Liver (tissue), 9 donors: ENCODE measurements around the gene CLDN24. TPM values are rescaled to one million over a fixed set of nuclear protein-coding genes. Genes with fewer than 3 reads are reported as not detected.

Source experiments
- DNase-seq: peaks from one replicate; pipeline ENCODE4 v3.0.0-alpha.2; 2017; ENCODE audit warnings: low spot score
- H3K27ac ChIP-seq, 2 donors: one replicate each; pipeline ENCODE4 v1.7.0; 2013; ENCODE audit warnings: inconsistent platforms in 2 of 2, low read length in 2 of 2, control low read depth in 1 of 2, low read depth in 1 of 2, mild to moderate bottlenecking in 1 of 2
- H3K27me3 ChIP-seq, 4 donors: one replicate each; pipeline versions ENCODE4 v1.6.1 to v1.7.0; 2013; ENCODE audit warnings: low read length in 3 of 4, inconsistent platforms in 1 of 4, mild to moderate bottlenecking in 1 of 4, moderate library complexity in 1 of 4; ENCODE audit not compliant: control insufficient read depth in 4 of 4, insufficient read depth in 4 of 4
- H3K36me3 ChIP-seq, 4 donors: one replicate each; pipeline versions ENCODE4 v1.6.1 to v1.7.0; 2013; ENCODE audit warnings: low read length in 3 of 4, mild to moderate bottlenecking in 3 of 4, low read depth in 1 of 4, moderate library complexity in 1 of 4; ENCODE audit not compliant: control insufficient read depth in 4 of 4, insufficient read depth in 3 of 4
- H3K4me1 ChIP-seq, 4 donors: one replicate each; pipeline versions ENCODE4 v1.6.1 to v1.7.0; 2013; ENCODE audit warnings: low read length in 3 of 4, mild to moderate bottlenecking in 3 of 4, moderate library complexity in 1 of 4; ENCODE audit not compliant: control insufficient read depth in 4 of 4, insufficient read depth in 4 of 4
- H3K4me3 ChIP-seq, 3 donors: one replicate each; pipeline versions ENCODE4 v1.6.1 to v1.7.0; 2013; ENCODE audit warnings: low read length in 3 of 3, control low read depth in 1 of 3, low read depth in 1 of 3, mild to moderate bottlenecking in 1 of 3
- H3K9ac ChIP-seq, 2 donors: one replicate each; pipeline ENCODE4 v1.7.0; 2013; ENCODE audit warnings: low read length in 2 of 2, mild to moderate bottlenecking in 2 of 2, moderate library complexity in 2 of 2, control low read depth in 1 of 2, low read depth in 1 of 2
- H3K9me3 ChIP-seq, 4 donors: one replicate each; pipeline versions ENCODE4 v1.6.1 to v1.7.0; 2013; ENCODE audit warnings: low read length in 3 of 4; ENCODE audit not compliant: control insufficient read depth in 4 of 4
- EGR1 ChIP-seq, 2 donors: IDR thresholded peaks; 2 replicates each; pipeline ENCODE4 v1.6.1; 2016 to 2018; ENCODE audit warnings: antibody characterized with exemption in 2 of 2, low read depth in 2 of 2
- FOXA1 ChIP-seq: IDR thresholded peaks from 2 replicates; pipeline ENCODE4 v1.6.1; 2016; ENCODE audit warnings: antibody characterized with exemption
- FOXA2 ChIP-seq: IDR thresholded peaks from 2 replicates; pipeline ENCODE4 v1.6.1; 2016; ENCODE audit warnings: antibody characterized with exemption
- GABPA ChIP-seq, 2 donors: IDR thresholded peaks in 1 of 2; conservative IDR thresholded peaks in 1 of 2; 2 replicates each; pipeline ENCODE4 v1.6.1; 2016; ENCODE audit warnings: antibody characterized with exemption in 2 of 2, mild to moderate bottlenecking in 1 of 2, moderate library complexity in 1 of 2
- HNF4A ChIP-seq, 2 donors: conservative IDR thresholded peaks; 2 replicates each; pipeline ENCODE4 v1.6.1; 2016; ENCODE audit warnings: antibody characterized with exemption in 2 of 2, mild to moderate bottlenecking in 2 of 2
- HNF4G ChIP-seq: IDR thresholded peaks from 2 replicates; pipeline ENCODE4 v1.6.1; 2016; ENCODE audit warnings: antibody characterized with exemption
- JUND ChIP-seq, 2 donors: IDR thresholded peaks; 2 replicates each; pipeline ENCODE4 v1.6.1; 2016; ENCODE audit warnings: antibody characterized with exemption in 2 of 2
- NR2F2 ChIP-seq: IDR thresholded peaks from 2 replicates; pipeline ENCODE4 v1.6.1; 2016; ENCODE audit warnings: antibody characterized with exemption
- RAD21 ChIP-seq, 2 donors: IDR thresholded peaks; 2 replicates each; pipeline ENCODE4 v1.6.1; 2016; ENCODE audit warnings: antibody characterized with exemption in 2 of 2, mild to moderate bottlenecking in 2 of 2
- RXRA ChIP-seq, 2 donors: IDR thresholded peaks; 2 replicates each; pipeline ENCODE4 v1.6.1; 2017 to 2018; ENCODE audit warnings: antibody characterized with exemption in 2 of 2, mild to moderate bottlenecking in 1 of 2
- SP1 ChIP-seq: IDR thresholded peaks from 2 replicates; pipeline ENCODE4 v1.6.1; 2018; ENCODE audit warnings: antibody characterized with exemption, mild to moderate bottlenecking
- TAF1 ChIP-seq: conservative IDR thresholded peaks from 2 replicates; pipeline ENCODE4 v1.6.1; 2016; ENCODE audit warnings: antibody characterized with exemption, mild to moderate bottlenecking
- YY1 ChIP-seq: IDR thresholded peaks from 2 replicates; pipeline ENCODE4 v1.6.1; 2016; ENCODE audit warnings: antibody characterized with exemption, mild to moderate bottlenecking
- WGBS: extraction: QIAGEN DNeasy Blood & Tissue Kit; methylation state at CpG from one replicate; pipeline ENCODE4 v1.1.7; 2013; 5-methylcytosine and 5-hydroxymethylcytosine counted together
- polyA plus RNA-seq, 2 donors: library from polyadenylated mRNA; stranded (reverse) in 1 of 2; unstranded in 1 of 2; fragments of 200-250 nt in 1 of 2; fragments of >200 nt in 1 of 2; fragmentation: Nextera tagmentation in 1 of 2; extraction: Ambion mirVana in 1 of 2; gene quantifications; one replicate each; pipeline versions ENCODE4 v1.2.1 to v1.2.3, GENCODE V29; 2013 to 2015
- total RNA-seq, 2 donors: library from RNA; depleted of rRNA; stranded (reverse); fragments of >200 nt; gene quantifications; one replicate each; pipeline ENCODE4 v1.2.3, GENCODE V29; 2014
- TF ChIP-seq, protein P1 (sequence below): IDR thresholded peaks from 2 replicates; pipeline ENCODE4 v1.6.1; 2016; ENCODE audit warnings: antibody characterized with exemption
- TF ChIP-seq, protein P2 (sequence below): IDR thresholded peaks from 2 replicates; pipeline ENCODE4 v1.6.1; 2016; ENCODE audit warnings: antibody characterized with exemption, mild to moderate bottlenecking
- TF ChIP-seq, protein P3 (sequence below): fragments of 150-350 bp; IDR thresholded peaks from 2 replicates; pipeline ENCODE4 v1.5.1; 2017; ENCODE audit warnings: improper control_type of control experiment, low read depth, low read length; ENCODE audit not compliant: missing input control
- TF ChIP-seq, protein P4 (sequence below): IDR thresholded peaks from 2 replicates; pipeline ENCODE4 v1.6.1; 2016; ENCODE audit warnings: antibody characterized with exemption
- donor health status: healthy.
- donor health status: healthy.
- donor health status: healthy.
- donor health status: healthy.
- donor health status: healthy.

The CLDN24 gene
- total and polyA plus RNA-seq, 4 donors = not detected

DNA sequence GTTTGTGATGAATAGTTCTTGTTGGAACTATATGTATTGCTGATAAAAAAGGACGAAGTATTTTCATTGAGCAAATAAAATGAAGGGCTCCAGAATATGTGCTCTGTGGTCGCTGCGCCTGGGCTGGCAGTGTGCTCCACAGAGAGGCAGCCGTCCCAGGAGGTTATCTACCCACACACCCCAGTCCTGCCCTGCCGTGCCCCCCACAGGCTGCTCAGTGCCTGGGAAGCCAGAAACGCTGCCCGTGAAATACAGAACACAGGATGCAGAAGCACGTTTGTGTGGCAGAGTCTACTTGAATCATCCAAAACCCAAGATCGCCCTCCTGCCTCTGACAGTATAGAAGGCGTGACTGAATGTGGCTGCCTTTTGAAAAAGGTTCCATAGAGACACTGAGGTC, 3.6 kb downstream of the CLDN24 start:
- DNase-seq = no peak
- WGBS = 90% methylated on average over 10 of the region's 10 CpGs
- H3K9me3 ChIP-seq = no peaks in the 10 kb centered on the region
- H3K27ac ChIP-seq = no peak overlapping the region
- TF ChIP-seq, protein P1, sequence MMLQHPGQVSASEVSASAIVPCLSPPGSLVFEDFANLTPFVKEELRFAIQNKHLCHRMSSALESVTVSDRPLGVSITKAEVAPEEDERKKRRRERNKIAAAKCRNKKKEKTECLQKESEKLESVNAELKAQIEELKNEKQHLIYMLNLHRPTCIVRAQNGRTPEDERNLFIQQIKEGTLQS = no peak
- TF ChIP-seq, protein P2, sequence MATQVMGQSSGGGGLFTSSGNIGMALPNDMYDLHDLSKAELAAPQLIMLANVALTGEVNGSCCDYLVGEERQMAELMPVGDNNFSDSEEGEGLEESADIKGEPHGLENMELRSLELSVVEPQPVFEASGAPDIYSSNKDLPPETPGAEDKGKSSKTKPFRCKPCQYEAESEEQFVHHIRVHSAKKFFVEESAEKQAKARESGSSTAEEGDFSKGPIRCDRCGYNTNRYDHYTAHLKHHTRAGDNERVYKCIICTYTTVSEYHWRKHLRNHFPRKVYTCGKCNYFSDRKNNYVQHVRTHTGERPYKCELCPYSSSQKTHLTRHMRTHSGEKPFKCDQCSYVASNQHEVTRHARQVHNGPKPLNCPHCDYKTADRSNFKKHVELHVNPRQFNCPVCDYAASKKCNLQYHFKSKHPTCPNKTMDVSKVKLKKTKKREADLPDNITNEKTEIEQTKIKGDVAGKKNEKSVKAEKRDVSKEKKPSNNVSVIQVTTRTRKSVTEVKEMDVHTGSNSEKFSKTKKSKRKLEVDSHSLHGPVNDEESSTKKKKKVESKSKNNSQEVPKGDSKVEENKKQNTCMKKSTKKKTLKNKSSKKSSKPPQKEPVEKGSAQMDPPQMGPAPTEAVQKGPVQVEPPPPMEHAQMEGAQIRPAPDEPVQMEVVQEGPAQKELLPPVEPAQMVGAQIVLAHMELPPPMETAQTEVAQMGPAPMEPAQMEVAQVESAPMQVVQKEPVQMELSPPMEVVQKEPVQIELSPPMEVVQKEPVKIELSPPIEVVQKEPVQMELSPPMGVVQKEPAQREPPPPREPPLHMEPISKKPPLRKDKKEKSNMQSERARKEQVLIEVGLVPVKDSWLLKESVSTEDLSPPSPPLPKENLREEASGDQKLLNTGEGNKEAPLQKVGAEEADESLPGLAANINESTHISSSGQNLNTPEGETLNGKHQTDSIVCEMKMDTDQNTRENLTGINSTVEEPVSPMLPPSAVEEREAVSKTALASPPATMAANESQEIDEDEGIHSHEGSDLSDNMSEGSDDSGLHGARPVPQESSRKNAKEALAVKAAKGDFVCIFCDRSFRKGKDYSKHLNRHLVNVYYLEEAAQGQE = no peak
- no peak for TF ChIP-seq TAF1
- no peak for TF ChIP-seq SP1
- TF ChIP-seq RAD21 (IDR thresholded peaks at IDR 0.05) = no peak
- TF ChIP-seq HNF4A (conservative IDR thresholded peaks at IDR 0.05) = no peak
- TF ChIP-seq, protein P3, sequence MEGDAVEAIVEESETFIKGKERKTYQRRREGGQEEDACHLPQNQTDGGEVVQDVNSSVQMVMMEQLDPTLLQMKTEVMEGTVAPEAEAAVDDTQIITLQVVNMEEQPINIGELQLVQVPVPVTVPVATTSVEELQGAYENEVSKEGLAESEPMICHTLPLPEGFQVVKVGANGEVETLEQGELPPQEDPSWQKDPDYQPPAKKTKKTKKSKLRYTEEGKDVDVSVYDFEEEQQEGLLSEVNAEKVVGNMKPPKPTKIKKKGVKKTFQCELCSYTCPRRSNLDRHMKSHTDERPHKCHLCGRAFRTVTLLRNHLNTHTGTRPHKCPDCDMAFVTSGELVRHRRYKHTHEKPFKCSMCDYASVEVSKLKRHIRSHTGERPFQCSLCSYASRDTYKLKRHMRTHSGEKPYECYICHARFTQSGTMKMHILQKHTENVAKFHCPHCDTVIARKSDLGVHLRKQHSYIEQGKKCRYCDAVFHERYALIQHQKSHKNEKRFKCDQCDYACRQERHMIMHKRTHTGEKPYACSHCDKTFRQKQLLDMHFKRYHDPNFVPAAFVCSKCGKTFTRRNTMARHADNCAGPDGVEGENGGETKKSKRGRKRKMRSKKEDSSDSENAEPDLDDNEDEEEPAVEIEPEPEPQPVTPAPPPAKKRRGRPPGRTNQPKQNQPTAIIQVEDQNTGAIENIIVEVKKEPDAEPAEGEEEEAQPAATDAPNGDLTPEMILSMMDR = no peak
- no peak for TF ChIP-seq FOXA2
- TF ChIP-seq GABPA (IDR thresholded peaks at IDR 0.05 in 1 of 2, conservative IDR thresholded peaks at IDR 0.05 in 1 of 2) = no peak
- TF ChIP-seq JUND (IDR thresholded peaks at IDR 0.05) = no peak
- no peak for TF ChIP-seq HNF4G
- no peak for TF ChIP-seq NR2F2
- no peak overlapping the region for H3K4me3 ChIP-seq
- H3K9ac ChIP-seq = no peak overlapping the region
- no peaks in the 10 kb centered on the region for H3K4me1 ChIP-seq
- no peaks in the 10 kb centered on the region for H3K27me3 ChIP-seq
- H3K36me3 ChIP-seq = peaks cover 0 to 29% (median 17%) of the 10 kb centered on the region in 4 donors

DNA sequence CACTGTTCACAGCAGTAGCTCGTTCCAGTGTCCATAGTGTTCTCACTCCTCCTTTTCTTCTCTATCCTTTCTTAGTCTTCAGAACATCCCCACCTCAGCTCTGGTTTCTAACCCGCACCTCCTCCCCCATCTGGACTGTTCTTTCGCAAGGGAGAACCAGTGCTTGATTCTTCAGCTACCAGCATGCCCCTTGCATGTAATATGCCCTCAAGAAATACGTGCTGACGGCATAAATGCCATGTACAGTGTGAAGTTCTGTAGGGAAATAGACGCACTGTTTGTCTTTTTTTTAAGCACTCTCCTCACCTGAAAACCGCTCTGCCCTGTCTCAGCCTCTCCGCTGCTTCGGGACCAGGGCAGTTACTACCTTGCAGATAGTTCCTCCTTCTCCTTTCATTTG, 7.4 kb downstream of the CLDN24 start:
- H3K9me3 ChIP-seq = no peaks in the 10 kb centered on the region
- H3K36me3 ChIP-seq = peaks cover 2 to 48% (median 25%) of the 10 kb centered on the region in 4 donors
- H3K9ac ChIP-seq = no peak overlapping the region
- no peaks in the 10 kb centered on the region for H3K27me3 ChIP-seq
- DNase-seq = no peak
- TF ChIP-seq TAF1 = no peak
- TF ChIP-seq FOXA1 = no peak
- no peak for TF ChIP-seq GABPA (IDR thresholded peaks at IDR 0.05 in 1 of 2, conservative IDR thresholded peaks at IDR 0.05 in 1 of 2)
- TF ChIP-seq HNF4A (conservative IDR thresholded peaks at IDR 0.05) = no peak
- no peak for TF ChIP-seq FOXA2
- TF ChIP-seq, protein P2 = no peak
- TF ChIP-seq RAD21 (IDR thresholded peaks at IDR 0.05) = no peak
- no peak for TF ChIP-seq NR2F2
- TF ChIP-seq SP1 = no peak
- TF ChIP-seq, protein P4, sequence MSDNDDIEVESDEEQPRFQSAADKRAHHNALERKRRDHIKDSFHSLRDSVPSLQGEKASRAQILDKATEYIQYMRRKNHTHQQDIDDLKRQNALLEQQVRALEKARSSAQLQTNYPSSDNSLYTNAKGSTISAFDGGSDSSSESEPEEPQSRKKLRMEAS = no peak
- no peak for TF ChIP-seq YY1
- TF ChIP-seq RXRA (IDR thresholded peaks at IDR 0.05) = no peak
- TF ChIP-seq JUND (IDR thresholded peaks at IDR 0.05) = no peak
- TF ChIP-seq, protein P1 = no peak
- TF ChIP-seq EGR1 (IDR thresholded peaks at IDR 0.05; ENCODE audit: low read depth in 2 of 2) = no peak
- no peak overlapping the region for H3K27ac ChIP-seq
- H3K4me3 ChIP-seq = no peak overlapping the region
- WGBS = 91% methylated on average over 9 of the region's 9 CpGs
- no peaks in the 10 kb centered on the region for H3K4me1 ChIP-seq
